GM23338 (cell line): ENCODE results near the gene ORAI2. TPM values are rescaled to one million over a fixed set of nuclear protein-coding genes. Genes with fewer than 3 reads are reported as not detected.

Source experiments
- ATAC-seq: fragments of 200-7000 bp; cut with Tn5 transposase; 3 replicates; pipeline ENCODE4 v1.9.1; 2020
- DNase-seq: peaks from one replicate; pipeline ENCODE4 v3.0.0-alpha.2; 2015; ENCODE audit warnings: low spot score
- H2AFZ ChIP-seq: fragments of 200-600 bp; sonication (generic); 2 replicates; pipeline ENCODE4 v1.8.0; 2016; ENCODE audit warnings: antibody characterized with exemption, mild to moderate bottlenecking, moderate library complexity
- H3F3A ChIP-seq: fragments of 200-600 bp; sonication (generic); replicated peaks from 2 replicates; pipeline ENCODE4 v1.8.0; 2017; ENCODE audit warnings: antibody characterized with exemption, mixed run types, low read depth
- H3K27ac ChIP-seq: fragments of 200-600 bp; sonication (generic); 2 replicates; pipeline ENCODE4 v1.6.1; 2016; ENCODE audit warnings: low read depth
- H3K27me3 ChIP-seq: fragments of 200-600 bp; sonication (generic); 2 replicates; pipeline ENCODE4 v1.8.0; 2016; ENCODE audit warnings: mild to moderate bottlenecking, mixed run types, moderate library complexity; ENCODE audit not compliant: insufficient read depth
- H3K36me3 ChIP-seq: fragments of 200-600 bp; sonication (generic); 2 replicates; pipeline ENCODE4 v1.8.0; 2016; ENCODE audit warnings: mild to moderate bottlenecking; ENCODE audit not compliant: insufficient read depth
- H3K4me1 ChIP-seq: fragments of 200-600 bp; sonication (generic); 2 replicates; pipeline ENCODE4 v1.8.0; 2016; ENCODE audit warnings: mild to moderate bottlenecking, moderate library complexity; ENCODE audit not compliant: insufficient read depth
- H3K4me2 ChIP-seq: fragments of 200-600 bp; sonication (generic); 2 replicates; pipeline ENCODE4 v1.7.1; 2017; ENCODE audit warnings: mixed run types
- H3K4me3 ChIP-seq: fragments of 200-600 bp; sonication (generic); 2 replicates; pipeline ENCODE4 v1.6.1; 2016; ENCODE audit warnings: mixed run types
- H3K79me2 ChIP-seq: fragments of 200-600 bp; sonication (generic); replicated peaks from 2 replicates; pipeline ENCODE4 v1.8.0; 2017; ENCODE audit warnings: mild to moderate bottlenecking; ENCODE audit not compliant: insufficient read depth
- H3K9me2 ChIP-seq: fragments of 200-600 bp; sonication (generic); 2 replicates; pipeline ENCODE4 v1.8.0; 2017; ENCODE audit not compliant: insufficient read depth
- H4K20me1 ChIP-seq: fragments of 200-600 bp; sonication (generic); replicated peaks from 2 replicates; pipeline ENCODE4 v1.8.0; 2017; ENCODE audit warnings: mild to moderate bottlenecking; ENCODE audit not compliant: insufficient read depth
- H3K27ac Mint-ChIP-seq: 2 replicates; pipeline ENCODE4 v1.8.0; 2020; ENCODE audit warnings: inconsistent platforms, mild to moderate bottlenecking, moderate library complexity, mixed read lengths
- H3K27me3 Mint-ChIP-seq: 3 replicates; pipeline ENCODE4 v1.8.0; 2022; ENCODE audit warnings: low read depth, mild to moderate bottlenecking, moderate library complexity, mixed read lengths, inconsistent platforms; ENCODE audit not compliant: insufficient read depth, poor library complexity
- H3K36me3 Mint-ChIP-seq: 3 replicates; pipeline ENCODE4 v1.8.0; 2021; ENCODE audit warnings: low read depth, mild to moderate bottlenecking, inconsistent platforms, moderate library complexity, mixed read lengths
- H3K4me1 Mint-ChIP-seq: 3 replicates; pipeline ENCODE4 v1.8.0; 2020; ENCODE audit warnings: mild to moderate bottlenecking, inconsistent platforms, mixed read lengths
- H3K4me3 Mint-ChIP-seq: 3 replicates; pipeline ENCODE4 v1.8.0; 2021; ENCODE audit warnings: moderate library complexity, mild to moderate bottlenecking, inconsistent platforms, mixed read lengths
- H3K9me3 Mint-ChIP-seq: 3 replicates; pipeline ENCODE4 v1.8.0; 2020; ENCODE audit warnings: moderate library complexity, mild to moderate bottlenecking, inconsistent platforms, mixed read lengths
- CREB1 ChIP-seq: fragments of 250-450 bp; sonication (Bioruptor Pico); IDR thresholded peaks from 2 replicates; pipeline ENCODE4 v1.5.0; 2020; ENCODE audit warnings: low read depth, mild to moderate bottlenecking, moderate library complexity
- CTCF ChIP-seq, 2 experiments: fragments of 200-600 bp in 1 of 2; sonication (generic) in 1 of 2; conservative IDR thresholded peaks; 2 replicates each; pipeline versions ENCODE4 v1.5.1 to v1.6.1; 2016 to 2017; ENCODE audit warnings: antibody characterized with exemption in 2 of 2, low read depth in 2 of 2, mild to moderate bottlenecking in 2 of 2, moderate library complexity in 1 of 2
- ETS1 ChIP-seq: IDR thresholded peaks from 2 replicates; pipeline ENCODE4 v1.6.1; 2016; ENCODE audit warnings: antibody characterized with exemption
- EZH2 ChIP-seq: fragments of 200-600 bp; sonication (generic); IDR thresholded peaks from one replicate; pipeline ENCODE4 v1.8.0; 2017; ENCODE audit warnings: antibody characterized with exemption, mild to moderate bottlenecking, low read depth; ENCODE audit not compliant: unreplicated experiment
- EZH2phosphoT487 ChIP-seq: fragments of 200-600 bp; sonication (generic); IDR thresholded peaks from one replicate; pipeline ENCODE4 v1.8.1; 2018; ENCODE audit warnings: antibody characterized with exemption; ENCODE audit not compliant: unreplicated experiment
- JUNB ChIP-seq: IDR thresholded peaks from one replicate; pipeline ENCODE4 v1.6.1; 2016; ENCODE audit warnings: antibody characterized with exemption; ENCODE audit not compliant: unreplicated experiment
- NANOG ChIP-seq: IDR thresholded peaks from 2 replicates; pipeline ENCODE4 v1.6.1; 2016; ENCODE audit warnings: antibody characterized with exemption, borderline replicate concordance
- POLR2AphosphoS5 ChIP-seq: IDR thresholded peaks from 2 replicates; pipeline ENCODE4 v1.6.1; 2016; ENCODE audit warnings: antibody characterized with exemption, low read depth
- REST ChIP-seq: IDR thresholded peaks from one replicate; pipeline ENCODE4 v1.6.1; 2018; ENCODE audit warnings: antibody characterized with exemption; ENCODE audit not compliant: unreplicated experiment
- STAT1 ChIP-seq: IDR thresholded peaks from one replicate; pipeline ENCODE4 v1.6.1; 2016; ENCODE audit warnings: antibody characterized with exemption; ENCODE audit not compliant: unreplicated experiment
- ZNF114 ChIP-seq: fragments of 250-450 bp; sonication (Bioruptor Pico); IDR thresholded peaks from 2 replicates; pipeline ENCODE4 v1.5.0; 2020; ENCODE audit warnings: mild to moderate bottlenecking, moderate library complexity
- ZNF331 ChIP-seq: fragments of 250-450 bp; sonication (Bioruptor Pico); IDR thresholded peaks from 2 replicates; pipeline ENCODE4 v1.5.0; 2020; ENCODE audit warnings: low read depth, mild to moderate bottlenecking, moderate library complexity
- ZNF462 ChIP-seq: fragments of 250-450 bp; sonication (Bioruptor Pico); IDR thresholded peaks from 2 replicates; pipeline ENCODE4 v1.5.0; 2020; ENCODE audit warnings: mild to moderate bottlenecking, moderate library complexity
- polyA plus RNA-seq: library from polyadenylated mRNA; unstranded; fragments of >200 nt; fragmentation: Nextera tagmentation; extraction: Ambion mirVana; gene quantifications from 2 replicates; pipeline ENCODE4 v1.2.1, GENCODE V29; 2016
- total RNA-seq: library from RNA; depleted of rRNA; stranded (reverse); fragments of >200 nt; shearing (Covaris generic); gene quantifications from 2 replicates; pipeline ENCODE4 v1.2.3, GENCODE V29; 2014

The ORAI2 gene
- total and polyA plus RNA-seq, 2 experiments from 2014 or later, result 6.6 to 33.8 TPM

- Histone ChIP-seq H3K27ac (no peak overlapping the region), H3K9me2 (no peaks in the 10 kb centered on the region), H3K79me2 (no peaks in the 10 kb centered on the region), H3K4me2 (no peak overlapping the region), H3K4me3 (no peak overlapping the region), H4K20me1 (no peaks in the 10 kb centered on the region; the same call in 1 of the 2 replicates), H2AFZ (no peak overlapping the region), H3F3A (no peaks in the 10 kb centered on the region), H3K36me3 (peaks cover under 1% of the 10 kb centered on the region; the same call in 1 of the 2 replicates), H3K27me3 (no peaks in the 10 kb centered on the region), H3K4me1 (no peaks in the 10 kb centered on the region)
- no peak for TF ChIP-seq JUNB
- no peak for TF ChIP-seq REST
- TF ChIP-seq CREB1, result no peak
- TF ChIP-seq POLR2AphosphoS5, result no peak
- TF ChIP-seq ZNF331 (CRISPR knock-in tag), result no peak
- no peak for TF ChIP-seq EZH2phosphoT487
- TF ChIP-seq EZH2, result no peak
- no peak for TF ChIP-seq NANOG
- no peak for TF ChIP-seq CTCF (conservative IDR thresholded peaks at IDR 0.05; ENCODE audit: low read depth in 2 of 2)
- no peak for TF ChIP-seq ETS1
- TF ChIP-seq ZNF462, result no peak
- TF ChIP-seq STAT1, result no peak
- no peak for TF ChIP-seq ZNF114 (CRISPR knock-in tag)
- no peaks in the 10 kb centered on the region for H3K27me3 Mint-ChIP-seq
- peaks cover 30% of the 10 kb centered on the region for H3K36me3 Mint-ChIP-seq
- ATAC-seq (no peak), DNase-seq (no peak)
- H3K9me3 Mint-ChIP-seq, result no peaks in the 10 kb centered on the region; the same call in 2 of the 3 replicates
- H3K4me1 Mint-ChIP-seq, result no peaks in the 10 kb centered on the region; the same call in 2 of the 3 replicates
- no peak overlapping the region for H3K27ac Mint-ChIP-seq
- no peak overlapping the region for H3K4me3 Mint-ChIP-seq
Measured at GRCh38 chr7:102387064-102387463, 46.3 kb upstream of the ORAI2 start.
